GM13976 (cell line): ENCODE measurements around the gene NUDT14.

Experiments used
- DNase-seq: peaks from one replicate; pipeline ENCODE4 v3.0.0; 2012; ENCODE audit warnings: low spot score
- in situ Hi-C: fragments of 300-500 bp; cut with MboI; formaldehyde crosslinking; loops from one replicate; pipeline ENCODE4 v1.12.0; 2022; ENCODE audit warnings: low sequenced_read_pairs, mixed read lengths, inconsistent platforms; ENCODE audit not compliant: unreplicated experiment
- TF ChIP-seq, protein P1 (sequence below): IDR thresholded peaks from 2 replicates; pipeline ENCODE4 v1.5.1; 2012; ENCODE audit warnings: borderline replicate concordance, mild to moderate bottlenecking; ENCODE audit not compliant: insufficient read depth; ENCODE audit errors: extremely low read depth, missing control alignments, control extremely low read depth

Gene NUDT14

DNA sequence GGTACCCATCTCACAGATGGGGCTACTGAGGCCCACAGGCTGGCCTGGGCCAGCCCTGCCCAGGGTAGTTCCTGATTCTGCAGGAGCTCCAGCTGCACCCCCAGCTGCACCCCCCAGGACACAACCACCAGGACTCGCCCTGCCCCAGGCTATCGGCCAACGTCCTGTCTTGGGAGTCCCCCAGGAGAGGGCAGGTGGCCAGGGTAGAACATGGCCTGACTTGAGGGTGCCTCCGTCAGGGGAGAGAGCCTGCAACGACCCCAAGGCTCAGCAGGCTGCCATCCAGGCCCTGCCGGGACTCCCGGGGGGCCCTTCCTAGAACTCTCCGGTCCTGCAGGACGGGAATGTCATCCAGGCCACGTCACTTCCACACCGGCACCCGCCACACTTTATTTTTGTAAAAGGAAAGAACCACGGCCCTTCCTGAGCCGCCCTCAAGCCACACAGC lies 28.3 kb downstream of the NUDT14 start:
- no peak for DNase-seq
- in situ Hi-C loops = no loop called here
- TF ChIP-seq, protein P1, sequence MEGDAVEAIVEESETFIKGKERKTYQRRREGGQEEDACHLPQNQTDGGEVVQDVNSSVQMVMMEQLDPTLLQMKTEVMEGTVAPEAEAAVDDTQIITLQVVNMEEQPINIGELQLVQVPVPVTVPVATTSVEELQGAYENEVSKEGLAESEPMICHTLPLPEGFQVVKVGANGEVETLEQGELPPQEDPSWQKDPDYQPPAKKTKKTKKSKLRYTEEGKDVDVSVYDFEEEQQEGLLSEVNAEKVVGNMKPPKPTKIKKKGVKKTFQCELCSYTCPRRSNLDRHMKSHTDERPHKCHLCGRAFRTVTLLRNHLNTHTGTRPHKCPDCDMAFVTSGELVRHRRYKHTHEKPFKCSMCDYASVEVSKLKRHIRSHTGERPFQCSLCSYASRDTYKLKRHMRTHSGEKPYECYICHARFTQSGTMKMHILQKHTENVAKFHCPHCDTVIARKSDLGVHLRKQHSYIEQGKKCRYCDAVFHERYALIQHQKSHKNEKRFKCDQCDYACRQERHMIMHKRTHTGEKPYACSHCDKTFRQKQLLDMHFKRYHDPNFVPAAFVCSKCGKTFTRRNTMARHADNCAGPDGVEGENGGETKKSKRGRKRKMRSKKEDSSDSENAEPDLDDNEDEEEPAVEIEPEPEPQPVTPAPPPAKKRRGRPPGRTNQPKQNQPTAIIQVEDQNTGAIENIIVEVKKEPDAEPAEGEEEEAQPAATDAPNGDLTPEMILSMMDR = no peak

GRCh38 chr14:105151838-105152793 lies 29.0 kb downstream of the NUDT14 start:
- TF ChIP-seq, protein P1 = no peak
- DNase-seq = no peak
- in situ Hi-C loops = no loop called here

GRCh38 chr14:105151084-105151837 lies 29.9 kb downstream of the NUDT14 start:
- DNase-seq = no peak
- TF ChIP-seq, protein P1 = no peak
- in situ Hi-C loops = no loop called here

DNA sequence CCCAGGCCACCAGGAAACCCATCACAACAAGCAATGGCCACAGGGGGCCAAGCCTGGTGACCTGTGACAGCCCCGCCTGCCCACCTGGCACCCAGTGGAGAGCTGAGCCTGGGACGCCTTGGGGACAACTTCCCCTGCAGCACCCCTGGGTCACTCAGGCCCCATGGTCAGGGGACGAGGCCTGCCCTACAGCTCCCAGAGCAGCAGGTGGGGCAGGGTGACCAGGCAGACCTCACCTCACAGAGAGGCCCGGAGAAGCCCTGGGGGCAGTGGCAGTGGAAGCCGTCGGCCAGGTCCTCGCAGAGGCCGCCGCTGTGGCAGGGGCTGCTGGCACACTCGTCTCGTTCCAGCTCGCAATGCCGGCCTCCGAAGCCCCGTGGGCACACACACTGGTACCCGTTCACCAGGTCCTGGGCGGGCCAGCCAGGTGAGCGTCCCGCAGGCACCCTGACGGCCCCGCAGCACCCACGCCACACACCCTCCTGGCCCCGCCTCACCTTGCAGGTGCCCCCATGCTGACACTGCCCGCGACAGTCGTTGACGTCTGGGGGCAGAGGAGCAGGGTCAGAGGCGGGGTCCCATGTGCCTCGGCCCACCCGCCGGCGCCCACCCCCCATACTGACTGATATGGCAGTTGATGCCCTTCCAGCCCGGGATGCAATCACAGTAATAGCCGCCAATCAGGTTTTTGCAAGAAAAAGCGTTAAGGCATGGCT lies 30.6 kb downstream of the NUDT14 start:
- in situ Hi-C loops = no loop called here
- DNase-seq = no peak
- TF ChIP-seq, protein P1 = no peak

GRCh38 chr14:105150026-105150367 lies 31.1 kb downstream of the NUDT14 start:
- in situ Hi-C loops = no loop called here
- TF ChIP-seq, protein P1 = no peak
- DNase-seq = no peak

DNA sequence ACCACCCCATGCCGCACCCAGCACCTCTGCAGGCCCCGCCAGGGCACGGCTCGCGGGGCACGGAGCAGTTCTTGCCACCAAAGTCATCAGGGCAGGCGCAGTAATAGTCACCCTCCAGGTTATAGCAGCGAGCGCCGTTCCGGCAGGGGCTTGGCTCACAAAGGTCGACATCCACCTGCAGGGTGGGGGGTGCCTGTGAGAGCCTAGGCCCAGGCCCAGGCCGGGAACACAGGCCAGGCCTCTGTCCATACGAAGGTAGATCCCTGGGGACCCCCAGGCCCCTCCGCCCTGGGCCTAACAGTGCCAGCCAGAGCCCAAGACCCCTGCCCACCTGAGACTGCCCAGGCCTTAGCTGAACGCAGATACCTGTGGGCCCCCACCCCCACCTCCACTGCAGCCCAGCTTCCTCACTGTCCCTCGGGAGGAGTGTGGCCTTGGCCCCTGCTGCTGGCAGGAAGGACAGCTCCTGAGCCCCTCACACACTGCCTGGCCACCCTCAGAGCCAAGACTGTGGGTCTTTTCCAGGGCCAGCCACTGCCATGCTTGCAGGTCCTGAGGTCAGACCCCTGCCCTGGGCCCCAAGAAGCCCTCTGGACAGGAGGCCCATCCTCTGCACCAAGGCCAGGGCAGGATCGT lies 31.8 kb downstream of the NUDT14 start:
- DNase-seq = no peak
- in situ Hi-C loops = no loop called here
- TF ChIP-seq, protein P1 = no peak
